Esophagus (tissue), 2 donors: ENCODE results near the gene IDS. TPM values are rescaled to one million over a fixed set of nuclear protein-coding genes. Genes with fewer than 3 reads are reported as not detected.

Experiments used
- H3K27ac ChIP-seq, 2 donors: one replicate each; pipeline ENCODE4 v1.5.1; 2013; ENCODE audit warnings: low read depth in 2 of 2, mild to moderate bottlenecking in 2 of 2, inconsistent platforms in 1 of 2, low read length in 1 of 2, moderate library complexity in 1 of 2
- H3K27me3 ChIP-seq, 2 donors: one replicate each; pipeline ENCODE4 v1.6.1; 2013; ENCODE audit warnings: low read length in 2 of 2, control low read depth in 1 of 2, mild to moderate bottlenecking in 1 of 2; ENCODE audit not compliant: insufficient read depth in 2 of 2, control insufficient read depth in 1 of 2
- H3K36me3 ChIP-seq, 2 donors: one replicate each; pipeline ENCODE4 v1.6.1; 2013; ENCODE audit warnings: low read length in 1 of 2; ENCODE audit not compliant: control insufficient read depth in 2 of 2, insufficient read depth in 2 of 2
- H3K4me1 ChIP-seq, 2 donors: one replicate each; pipeline ENCODE4 v1.6.1; 2013; ENCODE audit warnings: low read length in 1 of 2; ENCODE audit not compliant: control insufficient read depth in 2 of 2, insufficient read depth in 2 of 2
- H3K4me3 ChIP-seq, 2 donors: one replicate each; pipeline ENCODE4 v1.5.1; 2013; ENCODE audit warnings: low read length in 2 of 2, mild to moderate bottlenecking in 2 of 2, low read depth in 1 of 2, moderate library complexity in 1 of 2
- H3K9me3 ChIP-seq, 2 donors: one replicate each; pipeline ENCODE4 v1.6.1; 2013; ENCODE audit warnings: mild to moderate bottlenecking in 2 of 2, low read depth in 1 of 2, low read length in 1 of 2, moderate library complexity in 1 of 2; ENCODE audit not compliant: control insufficient read depth in 2 of 2, insufficient read depth in 1 of 2
- WGBS, 2 donors: extraction: QIAGEN DNeasy Blood & Tissue Kit; methylation state at CpG; one replicate each; pipeline ENCODE4 v1.1.7; 2013; 5-methylcytosine and 5-hydroxymethylcytosine counted together
- polyA plus RNA-seq, 2 donors: library from polyadenylated mRNA; stranded (reverse); fragments of 200-250 nt; gene quantifications; one replicate each; pipeline ENCODE4 v1.2.3, GENCODE V29; 2013
- donor health status: healthy with polysubstance abuse.
- donor health status: Bipolar disorder and iron deficiency.

Gene IDS
- polyA plus RNA-seq, 2 donors, result 20.9 to 21.4 TPM

- Histone ChIP-seq H3K36me3 (peaks cover 0 to 2% of the 10 kb centered on the region in 2 donors), H3K9me3 (no peaks in the 10 kb centered on the region), H3K4me1 (no peaks in the 10 kb centered on the region), H3K27ac (no peak overlapping the region), H3K27me3 (no peaks in the 10 kb centered on the region), H3K4me3 (no peak overlapping the region)
Measured at GRCh38 chrX:149472625-149473024, 32.5 kb downstream of the IDS start.

- Histone ChIP-seq H3K27me3 (no peaks in the 10 kb centered on the region), H3K9me3 (no peaks in the 10 kb centered on the region), H3K36me3 (peaks cover 0 to 2% of the 10 kb centered on the region in 2 donors), H3K4me3 (no peak overlapping the region), H3K4me1 (no peaks in the 10 kb centered on the region), H3K27ac (no peak overlapping the region)
- 73 to 74% methylated on average over 8 of the region's 8 CpGs for WGBS, 2 donors
Measured at GRCh38 chrX:149471397-149471796, 33.7 kb downstream of the IDS start.

GRCh38 chrX:149470955-149471354 is 34.2 kb downstream of the IDS start:
- Histone ChIP-seq H3K36me3 (peaks cover 0 to 2% of the 10 kb centered on the region in 2 donors), H3K27ac (no peak overlapping the region), H3K27me3 (no peaks in the 10 kb centered on the region), H3K4me3 (no peak overlapping the region), H3K9me3 (no peaks in the 10 kb centered on the region), H3K4me1 (no peaks in the 10 kb centered on the region)
- WGBS, 2 donors, result 5 to 14% methylated on average over 23 of the region's 23 CpGs

GRCh38 chrX:149469406-149469805 is 35.7 kb downstream of the IDS start:
- no peaks in the 10 kb centered on the region for H3K4me1 ChIP-seq
- no peak overlapping the region for H3K27ac ChIP-seq
- no peak overlapping the region for H3K4me3 ChIP-seq
- H3K27me3 ChIP-seq, result no peaks in the 10 kb centered on the region
- H3K9me3 ChIP-seq, result no peaks in the 10 kb centered on the region
- no peaks in the 10 kb centered on the region for H3K36me3 ChIP-seq
- 74 to 80% methylated on average over 5 of the region's 5 CpGs for WGBS, 2 donors

GRCh38 chrX:149467920-149468319 is 37.2 kb downstream of the IDS start:
- H3K4me1 ChIP-seq, result no peaks in the 10 kb centered on the region
- H3K36me3 ChIP-seq, result no peaks in the 10 kb centered on the region
- no peaks in the 10 kb centered on the region for H3K27me3 ChIP-seq
- WGBS, 2 donors, result 55 to 58% methylated on average over 5 of the region's 5 CpGs
- no peak overlapping the region for H3K4me3 ChIP-seq
- H3K27ac ChIP-seq, result no peak overlapping the region
- H3K9me3 ChIP-seq, result no peaks in the 10 kb centered on the region

GRCh38 chrX:149467461-149467860 is 37.6 kb downstream of the IDS start:
- Histone ChIP-seq H3K4me3 (no peak overlapping the region), H3K36me3 (no peaks in the 10 kb centered on the region), H3K9me3 (no peaks in the 10 kb centered on the region), H3K4me1 (no peaks in the 10 kb centered on the region), H3K27ac (no peak overlapping the region), H3K27me3 (no peaks in the 10 kb centered on the region)
- 41 to 64% methylated on average over 3 of the region's 3 CpGs for WGBS, 2 donors

- Histone ChIP-seq H3K4me3 (no peak overlapping the region), H3K27ac (no peak overlapping the region), H3K36me3 (no peaks in the 10 kb centered on the region), H3K27me3 (no peaks in the 10 kb centered on the region), H3K9me3 (no peaks in the 10 kb centered on the region), H3K4me1 (no peaks in the 10 kb centered on the region)
- 55 to 62% methylated on average over 1 of the region's 1 CpG for WGBS, 2 donors
Measured at GRCh38 chrX:149462849-149463248, 42.3 kb downstream of the IDS start.

- H3K4me3 ChIP-seq, result no peak overlapping the region
- WGBS, 2 donors, result 68 to 72% methylated on average over 3 of the region's 3 CpGs
- no peaks in the 10 kb centered on the region for H3K36me3 ChIP-seq
Measured at GRCh38 chrX:149461746-149462145, 43.4 kb downstream of the IDS start.

GRCh38 chrX:149458586-149458985 is 46.5 kb downstream of the IDS start:
- no peak overlapping the region for H3K4me3 ChIP-seq
- H3K9me3 ChIP-seq, result no peaks in the 10 kb centered on the region
- peaks cover 0 to 3% of the 10 kb centered on the region in 2 donors for H3K27me3 ChIP-seq
- no peaks in the 10 kb centered on the region for H3K4me1 ChIP-seq
- no peak overlapping the region for H3K27ac ChIP-seq
- H3K36me3 ChIP-seq, result no peaks in the 10 kb centered on the region

More at GRCh38 chrX:149461746-149462145, 43.4 kb downstream of the IDS start:
- Histone ChIP-seq H3K27ac (no peak overlapping the region), H3K27me3 (no peaks in the 10 kb centered on the region), H3K4me1 (no peaks in the 10 kb centered on the region), H3K9me3 (no peaks in the 10 kb centered on the region)

- Histone ChIP-seq H3K36me3 (no peaks in the 10 kb centered on the region), H3K9me3 (no peaks in the 10 kb centered on the region), H3K4me1 (no peaks in the 10 kb centered on the region), H3K27ac (no peak overlapping the region), H3K4me3 (no peak overlapping the region), H3K27me3 (peaks cover 0 to 3% of the 10 kb centered on the region in 2 donors)
- 41 to 46% methylated on average over 9 of the region's 9 CpGs for WGBS, 2 donors
Measured at GRCh38 chrX:149456476-149457245, 48.4 kb downstream of the IDS start.
